Activated CD8-positive, alpha-beta T cell treated with anti-CD3 and anti-CD28 coated beads for 36 hours (primary cell): ENCODE results near the gene TNFRSF11A. TPM values are rescaled to one million over a fixed set of nuclear protein-coding genes. Genes with fewer than 3 reads are reported as not detected.

Experiments used
- ATAC-seq: fragments of 200-7000 bp; cut with Tn5 transposase; one replicate; pipeline ENCODE4 v1.10.0; 2021; ENCODE audit warnings: mild to moderate bottlenecking, moderate library complexity
- CTCF ChIA-PET: fragments of 350-600 bp; sonication (Branson Sonifier 250); formaldehyde crosslinking; loops from one replicate; lab custom pipeline; 2021; ENCODE audit warnings: antibody characterized with exemption; lab: Charles Lee
- POLR2A ChIA-PET: fragments of 350-600 bp; sonication (Branson Sonifier 250); formaldehyde crosslinking; loops from one replicate; lab custom pipeline; 2021; ENCODE audit warnings: antibody characterized with exemption; lab: Charles Lee
- DNase-seq: peaks from one replicate; pipeline ENCODE4 v3.0.0-alpha.2; 2020
- H3K27ac Mint-ChIP-seq: one replicate; pipeline ENCODE4 v1.8.0; 2021; ENCODE audit warnings: mild to moderate bottlenecking, mixed read lengths
- H3K27me3 Mint-ChIP-seq: one replicate; pipeline ENCODE4 v1.8.0; 2021; ENCODE audit warnings: mixed read lengths
- H3K36me3 Mint-ChIP-seq: one replicate; pipeline ENCODE4 v1.8.0; 2021; ENCODE audit warnings: low read depth, mixed read lengths
- H3K4me1 Mint-ChIP-seq: one replicate; pipeline ENCODE4 v1.8.0; 2021; ENCODE audit warnings: low read depth, mixed read lengths
- H3K4me3 Mint-ChIP-seq: one replicate; pipeline ENCODE4 v1.8.0; 2021; ENCODE audit warnings: mild to moderate bottlenecking, moderate library complexity, mixed read lengths
- H3K9me3 Mint-ChIP-seq: one replicate; pipeline ENCODE4 v1.8.0; 2021; ENCODE audit warnings: mixed read lengths
- CTCF ChIP-seq: fragments of 200-600 bp; IDR thresholded peaks from one replicate; pipeline ENCODE4 v1.8.0; 2022; ENCODE audit warnings: antibody characterized with exemption, mild to moderate bottlenecking
- intact Hi-C: fragments of 100-400 bp; cut with micrococcal nuclease; formaldehyde crosslinking; loops from one replicate; pipeline ENCODE4 v1.10.0; 2022
- total RNA-seq, 2 experiments: library from RNA; stranded (reverse); gene quantifications; one replicate each; pipeline ENCODE4 v1.2.3, GENCODE V29; 2021

Gene TNFRSF11A
- total RNA-seq, 2 experiments from 2014 or later = 7.3 to 8.0 TPM

GRCh38 chr18:62371436-62371835 is 46.3 kb downstream of the TNFRSF11A start:
- ATAC-seq (no peak), DNase-seq (no peak)
- Mint-ChIP-seq H3K27me3 (no peaks in the 10 kb centered on the region), H3K4me3 (no peak overlapping the region), H3K4me1 (peaks cover 17% of the 10 kb centered on the region), H3K36me3 (no peaks in the 10 kb centered on the region), H3K9me3 (no peaks in the 10 kb centered on the region), H3K27ac (no peak overlapping the region)
- CTCF ChIA-PET = interaction anchor here (1.0 kb wide), 1 partner anchor 44 kb away, joined by 3 read pairs; no protein-coding TSS in a partner anchor
- POLR2A ChIA-PET = no interaction called here
- intact Hi-C loops = no loop called here
- no peak for TF ChIP-seq CTCF

GRCh38 chr18:62372156-62372555 is 47.0 kb downstream of the TNFRSF11A start:
- DNase-seq (no peak), ATAC-seq (no peak)
- no peak for TF ChIP-seq CTCF
- Mint-ChIP-seq H3K4me1 (peaks cover 16% of the 10 kb centered on the region), H3K9me3 (no peaks in the 10 kb centered on the region), H3K27ac (no peak overlapping the region), H3K27me3 (no peaks in the 10 kb centered on the region), H3K4me3 (no peak overlapping the region), H3K36me3 (no peaks in the 10 kb centered on the region)
- CTCF ChIA-PET = interaction anchor here (1.0 kb wide), 1 partner anchor 43 kb away, joined by 3 read pairs; no protein-coding TSS in a partner anchor
- intact Hi-C loops = no loop called here
- POLR2A ChIA-PET = no interaction called here

GRCh38 chr18:62372882-62373281 is 47.8 kb downstream of the TNFRSF11A start:
- no peak for TF ChIP-seq CTCF
- intact Hi-C loops = no loop called here
- no peaks in the 10 kb centered on the region for H3K36me3 Mint-ChIP-seq
- no peak for DNase-seq
- H3K27ac Mint-ChIP-seq = no peak overlapping the region
- no peaks in the 10 kb centered on the region for H3K27me3 Mint-ChIP-seq
- ChIA-PET CTCF (interaction anchor here (0.7 kb wide), 1 partner anchor 226 kb away, joined by 3 read pairs; no protein-coding TSS in a partner anchor), POLR2A (no interaction called here)
- no peaks in the 10 kb centered on the region for H3K9me3 Mint-ChIP-seq
- H3K4me3 Mint-ChIP-seq = no peak overlapping the region
- peaks cover 12% of the 10 kb centered on the region for H3K4me1 Mint-ChIP-seq
- no peak for ATAC-seq

GRCh38 chr18:62374410-62374965 is 49.4 kb downstream of the TNFRSF11A start:
- DNase-seq (no peak), ATAC-seq (no peak)
- no peak for TF ChIP-seq CTCF
- H3K4me1 Mint-ChIP-seq = peaks cover 6% of the 10 kb centered on the region
- no peaks in the 10 kb centered on the region for H3K9me3 Mint-ChIP-seq
- no peak overlapping the region for H3K4me3 Mint-ChIP-seq
- POLR2A ChIA-PET = no interaction called here
- CTCF ChIA-PET = interaction anchor here (1.0 kb wide), 1 partner anchor 14 kb away, joined by 3 read pairs; no protein-coding TSS in a partner anchor
- intact Hi-C loops = no loop called here
- H3K27me3 Mint-ChIP-seq = no peaks in the 10 kb centered on the region
- H3K36me3 Mint-ChIP-seq = no peaks in the 10 kb centered on the region
- H3K27ac Mint-ChIP-seq = no peak overlapping the region

- ChIA-PET POLR2A (no interaction called here), CTCF (no interaction called here)
- no peaks in the 10 kb centered on the region for H3K27me3 Mint-ChIP-seq
- no peaks in the 10 kb centered on the region for H3K9me3 Mint-ChIP-seq
- intact Hi-C loops = no loop called here
- ATAC-seq = no peak
- DNase-seq = no peak
- TF ChIP-seq CTCF = no peak
- H3K36me3 Mint-ChIP-seq = no peaks in the 10 kb centered on the region
- peaks cover 6% of the 10 kb centered on the region for H3K4me1 Mint-ChIP-seq
- no peak overlapping the region for H3K4me3 Mint-ChIP-seq
- H3K27ac Mint-ChIP-seq = no peak overlapping the region
Measured at GRCh38 chr18:62377131-62377807, 52.2 kb downstream of the TNFRSF11A start.
